PC-9 (cell line): Measurements from ENCODE around the gene OR51B4.

Experiments used
- EZH2 ChIP-seq: fragments of 200-600 bp; sonication (generic); IDR thresholded peaks from 2 replicates; pipeline ENCODE4 v1.8.0; 2017; ENCODE audit warnings: antibody characterized with exemption, low read depth
- TF ChIP-seq, protein P1 (sequence below): fragments of 200-600 bp; sonication (generic); conservative IDR thresholded peaks from 2 replicates; pipeline ENCODE4 v1.6.1; 2017; ENCODE audit warnings: mixed run types, antibody characterized with exemption, mild to moderate bottlenecking, moderate library complexity

DNA sequence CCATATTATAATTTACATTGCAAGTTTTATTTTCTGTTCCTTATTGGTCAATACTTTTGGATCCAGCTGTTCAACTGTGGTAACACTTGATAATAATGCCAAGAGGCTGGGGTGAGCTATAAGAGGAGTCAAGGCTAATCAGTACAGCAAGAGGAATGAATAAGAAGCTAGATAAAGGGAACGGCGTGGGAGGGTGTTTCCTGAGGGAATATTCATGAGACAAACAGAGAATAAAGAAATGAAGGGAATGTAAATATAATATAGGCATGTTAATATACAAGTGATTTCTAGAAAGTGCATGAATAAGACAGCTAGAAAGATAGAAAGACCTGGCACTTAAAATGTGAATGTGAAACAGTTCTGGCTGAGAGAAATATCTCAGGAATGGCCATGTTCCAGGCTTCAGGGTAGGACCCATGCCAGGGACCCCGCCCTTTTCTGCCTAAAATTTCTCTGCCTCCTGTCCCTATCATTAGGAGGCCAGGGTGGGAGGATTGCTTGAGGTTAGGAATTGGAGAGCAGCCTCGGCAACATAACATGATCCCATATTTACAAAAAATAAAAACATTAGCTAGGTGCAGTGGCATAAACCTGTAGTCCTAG is 3.9 kb downstream of the OR51B4 start:
- TF ChIP-seq, protein P1, sequence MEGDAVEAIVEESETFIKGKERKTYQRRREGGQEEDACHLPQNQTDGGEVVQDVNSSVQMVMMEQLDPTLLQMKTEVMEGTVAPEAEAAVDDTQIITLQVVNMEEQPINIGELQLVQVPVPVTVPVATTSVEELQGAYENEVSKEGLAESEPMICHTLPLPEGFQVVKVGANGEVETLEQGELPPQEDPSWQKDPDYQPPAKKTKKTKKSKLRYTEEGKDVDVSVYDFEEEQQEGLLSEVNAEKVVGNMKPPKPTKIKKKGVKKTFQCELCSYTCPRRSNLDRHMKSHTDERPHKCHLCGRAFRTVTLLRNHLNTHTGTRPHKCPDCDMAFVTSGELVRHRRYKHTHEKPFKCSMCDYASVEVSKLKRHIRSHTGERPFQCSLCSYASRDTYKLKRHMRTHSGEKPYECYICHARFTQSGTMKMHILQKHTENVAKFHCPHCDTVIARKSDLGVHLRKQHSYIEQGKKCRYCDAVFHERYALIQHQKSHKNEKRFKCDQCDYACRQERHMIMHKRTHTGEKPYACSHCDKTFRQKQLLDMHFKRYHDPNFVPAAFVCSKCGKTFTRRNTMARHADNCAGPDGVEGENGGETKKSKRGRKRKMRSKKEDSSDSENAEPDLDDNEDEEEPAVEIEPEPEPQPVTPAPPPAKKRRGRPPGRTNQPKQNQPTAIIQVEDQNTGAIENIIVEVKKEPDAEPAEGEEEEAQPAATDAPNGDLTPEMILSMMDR, result no peak
- no peak for TF ChIP-seq EZH2
